ENCODE results near the gene SMIM14.
"Not testable (repeated sequence)": the region's sequence is repeated elsewhere in the genome, so short reads cannot be mapped to it uniquely, and the experiment has no call there.

The SMIM14 gene

GRCh38 chr4:39563346-39563847, 75.3 kb downstream of the SMIM14 start:
- no peak for DNase-seq (ENCODE audit: low spot score)
- TF ChIP-seq CTCF (IDR thresholded peaks at IDR 0.05; ENCODE audit: borderline replicate concordance, control extremely low read depth, extremely low read depth, insufficient read depth, missing control alignments), result no peak
- in situ Hi-C loops (cut with MboI; ENCODE audit: low sequenced_read_pairs, unreplicated experiment), result no loop called here

GRCh38 chr4:39562792-39563191, 75.9 kb downstream of the SMIM14 start:
- in situ Hi-C loops (cut with MboI; ENCODE audit: low sequenced_read_pairs, unreplicated experiment), result no loop called here

GRCh38 chr4:39559626-39560025, 79.0 kb downstream of the SMIM14 start:
- no peak for DNase-seq (ENCODE audit: low spot score)
- no peak for TF ChIP-seq CTCF (IDR thresholded peaks at IDR 0.05; ENCODE audit: borderline replicate concordance, control extremely low read depth, extremely low read depth, insufficient read depth, missing control alignments)
- in situ Hi-C loops (cut with MboI; ENCODE audit: low sequenced_read_pairs, unreplicated experiment), result no loop called here

More at GRCh38 chr4:39562792-39563191, 75.9 kb downstream of the SMIM14 start:
- DNase-seq (ENCODE audit: low spot score), result no peak
- TF ChIP-seq CTCF (IDR thresholded peaks at IDR 0.05; ENCODE audit: borderline replicate concordance, control extremely low read depth, extremely low read depth, insufficient read depth, missing control alignments), result no peak

DNA sequence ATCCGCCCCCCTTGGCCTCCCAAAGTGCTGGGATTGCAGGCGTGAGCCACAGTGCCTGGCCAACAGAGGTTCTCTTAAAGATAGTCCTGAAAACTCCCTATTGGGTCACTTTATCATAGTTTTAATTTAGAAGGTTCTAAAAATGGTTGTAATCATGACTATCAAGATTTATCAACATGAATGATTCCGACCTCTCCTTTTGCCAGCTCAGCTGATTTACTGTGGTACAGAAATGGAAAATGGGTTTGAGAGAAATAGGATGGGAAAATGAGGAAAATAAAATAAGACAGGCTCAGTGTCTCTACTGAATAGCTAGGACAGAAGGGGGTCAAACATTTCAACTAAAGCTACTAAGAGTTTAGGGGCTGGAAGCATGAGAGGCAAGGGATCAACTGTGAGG, 83.2 kb downstream of the SMIM14 start:
- in situ Hi-C loops (cut with MboI; ENCODE audit: low sequenced_read_pairs, unreplicated experiment), result no loop called here
- DNase-seq (ENCODE audit: low spot score), result no peak
- no peak for TF ChIP-seq CTCF (IDR thresholded peaks at IDR 0.05; ENCODE audit: borderline replicate concordance, control extremely low read depth, extremely low read depth, insufficient read depth, missing control alignments)

GRCh38 chr4:39548425-39549067, 90.1 kb downstream of the SMIM14 start:
- no peak for DNase-seq (ENCODE audit: low spot score)
- TF ChIP-seq CTCF (IDR thresholded peaks at IDR 0.05; ENCODE audit: borderline replicate concordance, control extremely low read depth, extremely low read depth, insufficient read depth, missing control alignments), result no peak
- in situ Hi-C loops (cut with MboI; ENCODE audit: low sequenced_read_pairs, unreplicated experiment), result no loop called here

DNA sequence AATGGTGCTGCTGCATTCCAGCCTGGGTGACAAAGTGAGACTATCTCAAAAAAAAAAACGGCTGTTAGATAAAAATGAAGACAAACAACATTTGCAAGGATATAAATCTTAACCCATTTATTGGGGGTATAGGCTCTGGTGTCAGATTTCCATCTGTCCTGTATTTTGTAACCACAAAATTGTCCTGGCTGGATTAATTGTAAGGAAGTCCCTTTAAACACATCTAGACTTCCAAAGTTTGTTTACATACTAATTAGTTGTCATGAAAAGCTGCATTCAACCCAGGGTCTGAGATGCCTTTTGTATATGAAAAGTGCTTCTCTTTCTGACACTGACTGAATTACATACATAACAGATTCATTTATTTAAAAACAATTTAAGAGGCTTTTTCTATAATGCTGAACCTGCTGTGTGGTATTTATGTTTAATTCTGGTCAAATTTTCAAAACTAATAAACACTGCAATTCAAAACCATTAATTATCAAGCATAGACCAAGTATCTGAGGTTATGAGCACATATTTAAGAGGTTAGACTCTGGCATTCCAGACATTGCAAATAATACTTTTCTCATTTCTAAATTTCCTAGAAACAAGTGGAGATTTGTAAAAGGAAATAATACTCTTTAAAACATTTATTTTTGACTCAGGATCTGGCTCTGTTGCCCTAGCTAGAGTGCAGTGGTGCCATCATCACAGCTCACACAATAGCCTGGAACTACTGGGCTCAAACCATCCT, 93.9 kb downstream of the SMIM14 start:
- in situ Hi-C loops (cut with MboI; ENCODE audit: low sequenced_read_pairs, unreplicated experiment), result no loop called here
- no peak for DNase-seq (ENCODE audit: low spot score)
- no peak for TF ChIP-seq CTCF (IDR thresholded peaks at IDR 0.05; ENCODE audit: borderline replicate concordance, control extremely low read depth, extremely low read depth, insufficient read depth, missing control alignments)

DNA sequence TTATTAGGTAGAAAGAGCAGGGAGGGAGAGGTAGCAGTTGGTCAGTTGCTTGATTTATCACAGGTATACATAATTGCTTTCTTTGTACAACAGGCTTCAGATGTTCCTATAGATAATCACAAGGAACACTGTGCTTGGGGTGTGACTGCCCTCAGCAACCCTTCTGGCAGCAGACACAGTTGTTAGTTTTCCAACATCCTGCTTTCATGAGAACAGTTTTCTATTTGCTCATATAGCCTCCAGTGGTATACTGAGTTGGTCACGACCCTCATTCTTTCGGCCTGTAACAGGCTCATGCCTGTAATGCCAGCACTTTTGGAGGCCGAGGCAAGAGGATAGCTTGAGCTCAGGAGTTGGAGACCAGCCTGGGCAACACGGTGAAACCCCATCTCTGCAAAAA, 94.6 kb downstream of the SMIM14 start:
- in situ Hi-C loops (cut with MboI; ENCODE audit: low sequenced_read_pairs, unreplicated experiment); DNase-seq (ENCODE audit: low spot score): not testable (repeated sequence)
